Adrenal gland (tissue), 12 donors: Measurements from ENCODE around the gene ROR1. TPM values are rescaled to one million over a fixed set of nuclear protein-coding genes. Genes with fewer than 3 reads are reported as not detected.

Experiments
- DNase-seq, 7 donors: peaks; one replicate each; pipeline ENCODE4 v3.0.0-alpha.2; 2019 to 2020
- H3K27ac ChIP-seq, 5 donors: fragments of 200-600 bp; sonication (generic) in 4 of 5; 1 replicate in 3 of 5; 2 replicates in 2 of 5; pipeline versions ENCODE4 v1.5.1 to v1.8.0; 2016 to 2020; ENCODE audit warnings: mild to moderate bottlenecking in 1 of 5
- H3K27me3 ChIP-seq: fragments of 200-600 bp; 2 replicates; pipeline ENCODE4 v1.8.0; 2021
- H3K36me3 ChIP-seq, 2 donors: fragments of 200-600 bp; replicated peaks in 1 of 2; 1 replicate in 1 of 2; 2 replicates in 1 of 2; pipeline versions ENCODE4 v1.5.1 to v1.8.0; 2018 to 2022
- H3K4me1 ChIP-seq, 2 donors: fragments of 200-600 bp; replicated peaks in 1 of 2; 1 replicate in 1 of 2; 2 replicates in 1 of 2; pipeline versions ENCODE4 v1.5.1 to v1.8.0; 2018 to 2021
- H3K4me3 ChIP-seq, 4 donors: fragments of 200-600 bp; sonication (generic) in 3 of 4; one replicate each; pipeline ENCODE4 v1.5.1; 2016 to 2018
- H3K9me3 ChIP-seq, 3 donors: fragments of 200-600 bp; sonication (generic) in 1 of 3; replicated peaks in 1 of 3; 1 replicate in 2 of 3; 2 replicates in 1 of 3; pipeline versions ENCODE4 v1.5.1 to v1.8.0; 2016 to 2021
- POLR2A ChIP-seq, 2 donors: fragments of 450-650 bp; IDR thresholded peaks; one replicate each; pipeline ENCODE4 v1.6.1; 2017; ENCODE audit warnings: antibody characterized with exemption in 2 of 2, mild to moderate bottlenecking in 2 of 2, moderate library complexity in 1 of 2
- WGBS, 4 donors: extraction: QIAGEN DNeasy Blood & Tissue Kit in 2 of 4; methylation state at CpG; one replicate each; pipeline versions ENCODE4 v1.1.5 to v1.1.7; 2013 to 2017; 5-methylcytosine and 5-hydroxymethylcytosine counted together
- intact Hi-C, 2 donors: fragments of 100-400 bp; cut with DNase I; formaldehyde crosslinking; loops; one replicate each; pipeline versions ENCODE4 v1.14.1 to v1.15.0; 2022 to 2023
- polyA plus RNA-seq, 3 donors: library from polyadenylated mRNA; stranded (reverse); fragments of 200-250 nt in 2 of 3; fragments of 350-450 nt in 1 of 3; fragmentation: Illumina TruSeq in 1 of 3; extraction: RNeasy Lipid Tissue Mini Kit (QIAGEN cat#74804) in 1 of 3; gene quantifications; one replicate each; pipeline ENCODE4 v1.2.3, GENCODE V29; 2013 to 2014
- total RNA-seq, 9 donors: library from RNA; depleted of rRNA in 4 of 9; stranded (reverse); fragments of >200 nt in 4 of 9; fragments of 120-200 nt in 1 of 9; fragmentation: NEBNext Ultra II Directional in 1 of 9; extraction: Animal tissue kit (Norgen Biotek cat#: 25700) in 1 of 9; gene quantifications; one replicate each; pipeline versions ENCODE4 v1.1.0 to v1.2.4, GENCODE V29; 2013 to 2023
- TF ChIP-seq, protein P1 (sequence below), 6 experiments: fragments of 450-650 bp in 4 of 6; fragments of 200-600 bp in 2 of 6; sonication (generic) in 1 of 6; IDR thresholded peaks; 1 replicate in 5 of 6; 2 replicates in 1 of 6; pipeline versions ENCODE4 v1.5.1 to v1.8.0; 2016 to 2021; ENCODE audit warnings: antibody characterized with exemption in 6 of 6, mild to moderate bottlenecking in 2 of 6, moderate library complexity in 1 of 6
- donor health status: healthy with polysubstance abuse.
- donor health status: Bipolar disorder and iron deficiency.
- donor health status: DM: yes; HTN: yes; CAD: no.
- donor health status: DM: no; HTN: no; CAD: no.
- donor health status: DM: no; HTN: no; CAD: no.
- donor health status: DM: yes; HTN: yes; CAD: no.

ROR1 gene
- total and polyA plus RNA-seq, 12 donors = 0.54 to 4.6 (median 2.6) TPM

DNA sequence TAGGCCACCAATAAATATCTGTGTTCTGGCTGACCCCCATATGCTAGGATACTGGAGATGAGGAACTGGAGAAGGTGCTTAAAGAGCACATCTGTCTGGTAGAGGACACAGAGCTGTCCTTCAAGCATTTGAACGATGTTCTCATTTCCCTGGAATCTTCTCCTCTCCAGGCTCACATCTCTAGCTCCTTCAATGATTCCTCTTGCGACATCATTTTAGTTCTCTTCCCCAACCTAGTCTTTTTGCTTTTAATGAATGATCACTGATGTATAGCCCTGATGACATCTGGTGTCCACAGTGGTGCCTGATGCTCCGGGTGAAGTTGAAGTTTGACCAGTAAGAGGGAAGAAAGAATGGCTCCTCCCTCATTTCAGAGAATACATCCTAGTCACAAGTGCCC, 348.8 kb downstream of the ROR1 start:
- Histone ChIP-seq H3K4me1 (no peaks in the 10 kb centered on the region), H3K27me3 (no peaks in the 10 kb centered on the region), H3K36me3 (no peaks in the 10 kb centered on the region), H3K9me3 (no peaks in the 10 kb centered on the region), H3K4me3 (no peak overlapping the region), H3K27ac (no peak overlapping the region)
- TF ChIP-seq POLR2A (IDR thresholded peaks at IDR 0.05) = no peak
- TF ChIP-seq, protein P1, sequence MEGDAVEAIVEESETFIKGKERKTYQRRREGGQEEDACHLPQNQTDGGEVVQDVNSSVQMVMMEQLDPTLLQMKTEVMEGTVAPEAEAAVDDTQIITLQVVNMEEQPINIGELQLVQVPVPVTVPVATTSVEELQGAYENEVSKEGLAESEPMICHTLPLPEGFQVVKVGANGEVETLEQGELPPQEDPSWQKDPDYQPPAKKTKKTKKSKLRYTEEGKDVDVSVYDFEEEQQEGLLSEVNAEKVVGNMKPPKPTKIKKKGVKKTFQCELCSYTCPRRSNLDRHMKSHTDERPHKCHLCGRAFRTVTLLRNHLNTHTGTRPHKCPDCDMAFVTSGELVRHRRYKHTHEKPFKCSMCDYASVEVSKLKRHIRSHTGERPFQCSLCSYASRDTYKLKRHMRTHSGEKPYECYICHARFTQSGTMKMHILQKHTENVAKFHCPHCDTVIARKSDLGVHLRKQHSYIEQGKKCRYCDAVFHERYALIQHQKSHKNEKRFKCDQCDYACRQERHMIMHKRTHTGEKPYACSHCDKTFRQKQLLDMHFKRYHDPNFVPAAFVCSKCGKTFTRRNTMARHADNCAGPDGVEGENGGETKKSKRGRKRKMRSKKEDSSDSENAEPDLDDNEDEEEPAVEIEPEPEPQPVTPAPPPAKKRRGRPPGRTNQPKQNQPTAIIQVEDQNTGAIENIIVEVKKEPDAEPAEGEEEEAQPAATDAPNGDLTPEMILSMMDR (IDR thresholded peaks at IDR 0.05) = no peak
- WGBS, 4 donors = 92 to 97% (median 94%) methylated on average over 3 of the region's 3 CpGs
- DNase-seq = no peak
- intact Hi-C loops = no loop called here

GRCh38 chr1:64124704-64125440, 351.1 kb downstream of the ROR1 start:
- intact Hi-C loops = no loop called here

GRCh38 chr1:64126581-64126980, 352.8 kb downstream of the ROR1 start:
- Histone ChIP-seq H3K9me3 (no peaks in the 10 kb centered on the region), H3K36me3 (no peaks in the 10 kb centered on the region), H3K27ac (no peak overlapping the region), H3K4me3 (no peak overlapping the region), H3K27me3 (no peaks in the 10 kb centered on the region), H3K4me1 (no peaks in the 10 kb centered on the region)
- no peak for DNase-seq
- intact Hi-C loops = no loop called here
- WGBS, 4 donors = 22 to 46% (median 37%) methylated on average over 1 of the region's 1 CpG
- TF ChIP-seq POLR2A (IDR thresholded peaks at IDR 0.05) = no peak
- TF ChIP-seq, protein P1 (IDR thresholded peaks at IDR 0.05) = no peak

More at GRCh38 chr1:64124704-64125440, 351.1 kb downstream of the ROR1 start:
- H3K27ac ChIP-seq = no peak overlapping the region
- DNase-seq = no peak
- no peaks in the 10 kb centered on the region for H3K36me3 ChIP-seq
- H3K9me3 ChIP-seq = no peaks in the 10 kb centered on the region
- TF ChIP-seq, protein P1 (IDR thresholded peaks at IDR 0.05) = no peak
- TF ChIP-seq POLR2A (IDR thresholded peaks at IDR 0.05) = no peak
- 82 to 84% (median 83%) methylated on average over 7 of the region's 7 CpGs for WGBS, 4 donors
- no peak overlapping the region for H3K4me3 ChIP-seq
- no peaks in the 10 kb centered on the region for H3K4me1 ChIP-seq
- no peaks in the 10 kb centered on the region for H3K27me3 ChIP-seq

DNA sequence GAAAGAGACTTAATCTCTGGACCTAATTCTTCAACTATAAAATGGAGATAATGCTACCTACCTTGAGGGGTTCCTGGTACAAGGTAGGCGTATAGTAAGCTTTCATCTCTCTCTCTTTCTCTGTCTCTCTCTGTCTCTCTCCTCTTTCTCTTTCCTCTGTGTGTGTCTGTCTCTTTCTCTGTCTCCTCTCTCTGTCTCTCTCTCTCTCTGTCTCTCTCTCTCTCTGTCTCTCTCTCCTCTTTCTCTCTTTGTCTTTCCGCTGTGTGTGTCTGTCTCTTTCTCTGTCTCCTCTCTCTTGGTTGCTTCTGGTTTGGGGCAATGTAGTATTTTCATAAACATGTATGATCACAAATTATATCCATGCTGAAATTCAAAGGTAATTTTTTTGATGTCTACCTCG, 353.5 kb downstream of the ROR1 start:
- Histone ChIP-seq H3K4me3 (no peak overlapping the region), H3K9me3 (no peaks in the 10 kb centered on the region), H3K4me1 (no peaks in the 10 kb centered on the region), H3K36me3 (no peaks in the 10 kb centered on the region), H3K27ac (no peak overlapping the region), H3K27me3 (no peaks in the 10 kb centered on the region)
- intact Hi-C loops = no loop called here
- WGBS, 4 donors = 56 to 79% (median 62%) methylated on average over 3 of the region's 3 CpGs
- DNase-seq = no peak
- no peak for TF ChIP-seq POLR2A (IDR thresholded peaks at IDR 0.05)
- TF ChIP-seq, protein P1 (IDR thresholded peaks at IDR 0.05) = no peak
